GM23248 (cell line): ENCODE data around the gene KIF21A. TPM values are rescaled to one million over a fixed set of nuclear protein-coding genes. Genes with fewer than 3 reads are reported as not detected.

Experiments used
- DNase-seq: peaks from one replicate; pipeline ENCODE4 v3.0.0-alpha.2; 2015
- H2AFZ ChIP-seq: fragments of 200-600 bp; sonication (generic); 2 replicates; pipeline ENCODE4 v1.6.1; 2016; ENCODE audit warnings: antibody characterized with exemption
- H3F3A ChIP-seq: fragments of 200-600 bp; sonication (generic); 2 replicates; pipeline ENCODE4 v1.6.1; 2016; ENCODE audit warnings: mild to moderate bottlenecking, antibody characterized with exemption, mixed run types; ENCODE audit not compliant: insufficient read depth
- H3K27ac ChIP-seq: fragments of 200-600 bp; sonication (generic); 2 replicates; pipeline ENCODE4 v1.5.1; 2016; ENCODE audit warnings: mild to moderate bottlenecking
- H3K27me3 ChIP-seq: fragments of 200-600 bp; sonication (generic); replicated peaks from 2 replicates; pipeline ENCODE4 v1.6.1; 2016; ENCODE audit warnings: mild to moderate bottlenecking; ENCODE audit not compliant: insufficient read depth
- H3K36me3 ChIP-seq: fragments of 200-600 bp; sonication (generic); 2 replicates; pipeline ENCODE4 v1.6.1; 2016; ENCODE audit warnings: low read depth, mild to moderate bottlenecking
- H3K4me1 ChIP-seq: fragments of 200-600 bp; sonication (generic); 2 replicates; pipeline ENCODE4 v1.6.1; 2016; ENCODE audit warnings: mild to moderate bottlenecking; ENCODE audit not compliant: insufficient read depth
- H3K4me2 ChIP-seq: fragments of 200-600 bp; sonication (generic); one replicate; pipeline ENCODE4 v1.6.1; 2016; ENCODE audit warnings: mild to moderate bottlenecking; ENCODE audit not compliant: unreplicated experiment
- H3K4me3 ChIP-seq: fragments of 200-600 bp; sonication (generic); 2 replicates; pipeline ENCODE4 v1.5.1; 2016; ENCODE audit warnings: mild to moderate bottlenecking
- H3K79me2 ChIP-seq: fragments of 200-600 bp; sonication (generic); 2 replicates; pipeline ENCODE4 v1.6.1; 2016; ENCODE audit warnings: mild to moderate bottlenecking; ENCODE audit not compliant: insufficient read depth
- H3K9ac ChIP-seq: fragments of 200-600 bp; sonication (generic); 2 replicates; pipeline ENCODE4 v1.6.1; 2016; ENCODE audit warnings: mild to moderate bottlenecking
- H3K9me2 ChIP-seq: fragments of 200-600 bp; sonication (generic); 2 replicates; pipeline ENCODE4 v1.6.1; 2016; ENCODE audit warnings: mixed run types, mild to moderate bottlenecking, moderate library complexity; ENCODE audit not compliant: insufficient read depth
- H3K9me3 ChIP-seq: fragments of 200-600 bp; sonication (generic); one replicate; pipeline ENCODE4 v1.6.1; 2017; ENCODE audit warnings: low read depth
- H4K20me1 ChIP-seq: fragments of 200-600 bp; sonication (generic); 2 replicates; pipeline ENCODE4 v1.6.0; 2016; ENCODE audit not compliant: insufficient read depth
- EZH2 ChIP-seq: fragments of 200-600 bp; sonication (generic); IDR thresholded peaks from 2 replicates; pipeline ENCODE4 v1.6.1; 2018; ENCODE audit warnings: antibody characterized with exemption, mild to moderate bottlenecking; ENCODE audit not compliant: insufficient read depth, poor library complexity, severe bottlenecking
- EZH2phosphoT487 ChIP-seq: fragments of 200-600 bp; sonication (generic); IDR thresholded peaks from 2 replicates; pipeline ENCODE4 v1.6.1; 2018; ENCODE audit warnings: antibody characterized with exemption, moderate library complexity, mild to moderate bottlenecking, low read depth; ENCODE audit not compliant: insufficient read depth
- WGBS, 2 experiments: methylation state at CpG; one replicate each; pipeline ENCODE4 v1.1.6; 2015 to 2017; ENCODE audit warnings: low lambda C conversion rate in 2 of 2, low coverage in 1 of 2; ENCODE audit errors: missing lambda C conversion rate in 2 of 2; 5-methylcytosine and 5-hydroxymethylcytosine counted together
- in situ Hi-C: fragments of 300-500 bp; cut with MboI; formaldehyde crosslinking; loops from 2 replicates; pipeline ENCODE4 v1.15.0; 2020
- polyA plus RNA-seq: library from polyadenylated mRNA; unstranded; fragments of >200 nt; fragmentation: Nextera tagmentation; extraction: Ambion mirVana; gene quantifications from 2 replicates; pipeline ENCODE4 v1.2.1, GENCODE V29; 2016
- total RNA-seq: library from RNA; depleted of rRNA; stranded (reverse); fragments of >200 nt; shearing (Covaris generic); gene quantifications from 2 replicates; pipeline ENCODE4 v1.2.3, GENCODE V29; 2014

KIF21A gene
- total and polyA plus RNA-seq, 2 experiments from 2014 or later, result 1.1 to 2.4 TPM

DNA sequence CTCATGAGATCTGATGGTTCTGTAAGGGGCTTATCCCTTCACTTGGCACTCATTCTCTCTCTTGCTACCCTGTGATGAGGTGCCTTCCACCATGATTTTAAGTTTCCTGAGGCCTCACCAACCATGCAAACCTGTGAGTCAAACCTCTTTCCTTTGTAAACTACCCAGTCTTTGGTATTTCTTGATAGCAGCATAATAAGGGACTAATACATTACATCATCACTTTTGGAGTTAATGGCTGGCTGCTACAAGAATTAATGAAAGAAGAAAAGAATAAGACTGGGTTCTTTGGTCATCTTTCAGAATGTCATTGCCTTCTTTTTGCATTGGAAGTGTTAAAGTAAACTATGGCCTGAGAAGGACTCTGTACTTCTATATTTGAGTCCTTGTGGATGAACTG is 5.1 kb upstream of the KIF21A start:
- TF ChIP-seq EZH2phosphoT487, result no peak
- TF ChIP-seq EZH2, result no peak
- H4K20me1 ChIP-seq, result no peaks in the 10 kb centered on the region
- no peaks in the 10 kb centered on the region for H3K9me3 ChIP-seq
- H3K4me3 ChIP-seq, result no peak overlapping the region
- H3K27me3 ChIP-seq, result no peaks in the 10 kb centered on the region
- no peak overlapping the region for H2AFZ ChIP-seq
- no peak for DNase-seq
- H3K27ac ChIP-seq, result no peak overlapping the region
- no peak overlapping the region for H3K4me2 ChIP-seq
- H3K9ac ChIP-seq, result no peak overlapping the region
- no peaks in the 10 kb centered on the region for H3K9me2 ChIP-seq
- H3K4me1 ChIP-seq, result no peaks in the 10 kb centered on the region; the same call in 1 of the 2 replicates
- in situ Hi-C loops, result no loop called here
- 0 out of 2 replicates have a peak, but pooled peaks cover 7% of the 10 kb centered on the region for H3F3A ChIP-seq
- no peaks in the 10 kb centered on the region for H3K79me2 ChIP-seq
- no peaks in the 10 kb centered on the region for H3K36me3 ChIP-seq

GRCh38 chr12:39443929-39444209 is 949 bp upstream of the KIF21A start:
- Histone ChIP-seq H3K27ac (peak overlapping the region; percentile 46), H2AFZ (peak overlapping the region; percentile 96), H3F3A (0 out of 2 replicates have a peak, but pooled peaks cover 7% of the 10 kb centered on the region), H3K4me1 (peaks cover 3% of the 10 kb centered on the region), H3K27me3 (no peaks in the 10 kb centered on the region), H3K79me2 (no peaks in the 10 kb centered on the region), H3K4me2 (peak overlapping the region; percentile 100), H3K36me3 (no peaks in the 10 kb centered on the region), H3K9ac (peak overlapping the region; percentile 80), H3K4me3 (peak overlapping the region; percentile 82), H4K20me1 (no peaks in the 10 kb centered on the region), H3K9me3 (no peaks in the 10 kb centered on the region), H3K9me2 (no peaks in the 10 kb centered on the region)
- TF ChIP-seq EZH2phosphoT487, result no peak
- no peak for TF ChIP-seq EZH2
- in situ Hi-C loops, result no loop called here
- DNase-seq, result peak; percentile 42

DNA sequence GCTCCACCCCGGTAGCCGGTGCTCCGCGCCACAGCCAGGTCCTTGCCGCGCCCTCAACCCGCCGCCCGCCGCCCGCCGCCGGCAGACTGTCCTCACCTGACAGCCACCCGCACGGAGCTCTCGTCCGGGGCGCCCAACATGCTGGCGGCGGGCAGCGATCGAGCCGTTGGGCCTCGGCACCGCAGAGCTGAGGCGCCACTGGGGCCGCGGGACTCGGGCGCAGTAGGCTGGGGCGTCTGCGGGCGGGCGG is 164 bp downstream of the KIF21A start:
- H3K9ac ChIP-seq, result peak overlapping the region; percentile 80
- H3F3A ChIP-seq, result 0 out of 2 replicates have a peak, but pooled peaks cover 7% of the 10 kb centered on the region
- no peaks in the 10 kb centered on the region for H3K27me3 ChIP-seq
- TF ChIP-seq EZH2phosphoT487 (no peak), EZH2 (no peak)
- no peaks in the 10 kb centered on the region for H3K36me3 ChIP-seq
- no peaks in the 10 kb centered on the region for H3K79me2 ChIP-seq
- H3K4me2 ChIP-seq, result peak overlapping the region; percentile 100
- WGBS, 2 experiments, result 0% methylated on average over 23 to 29 of the region's 34 CpGs
- H2AFZ ChIP-seq, result peak overlapping the region; percentile 96
- peak overlapping the region; percentile 46; the same call in 1 of the 2 replicates for H3K27ac ChIP-seq
- peaks cover 3% of the 10 kb centered on the region for H3K4me1 ChIP-seq
- no peaks in the 10 kb centered on the region for H3K9me2 ChIP-seq
- DNase-seq, result no peak
- in situ Hi-C loops, result no loop called here
- no peaks in the 10 kb centered on the region for H4K20me1 ChIP-seq
- H3K4me3 ChIP-seq, result peak overlapping the region; percentile 82
- H3K9me3 ChIP-seq, result no peaks in the 10 kb centered on the region

- WGBS, 2 experiments, result 1 to 2% methylated on average over 30 to 42 of the region's 49 CpGs
- TF ChIP-seq EZH2phosphoT487 (no peak), EZH2 (no peak)
- Histone ChIP-seq H2AFZ (peak overlapping the region; percentile 96), H3K4me2 (peak overlapping the region; percentile 100), H3K27me3 (no peaks in the 10 kb centered on the region), H3F3A (0 out of 2 replicates have a peak, but pooled peaks cover 7% of the 10 kb centered on the region), H3K9me3 (no peaks in the 10 kb centered on the region), H3K36me3 (no peaks in the 10 kb centered on the region), H3K9ac (peak overlapping the region; percentile 80), H3K79me2 (no peaks in the 10 kb centered on the region), H3K27ac (peak overlapping the region; percentile 46; the same call in 1 of the 2 replicates), H4K20me1 (no peaks in the 10 kb centered on the region), H3K9me2 (0 out of 2 replicates have a peak, but pooled peaks cover 4% of the 10 kb centered on the region), H3K4me1 (peaks cover 3% of the 10 kb centered on the region), H3K4me3 (peak overlapping the region; percentile 82)
- DNase-seq, result peak; percentile 70
- in situ Hi-C loops, result no loop called here
Observed at GRCh38 chr12:39441963-39442830, 723 bp downstream of the KIF21A start.
